ENCODE results near the gene ARID1B. TPM values are rescaled to one million over a fixed set of nuclear protein-coding genes. Genes with fewer than 3 reads are reported as not detected.

Gene ARID1B
- total RNA-seq, 1 experiment from 2014 or later = 35.6 TPM

DNA sequence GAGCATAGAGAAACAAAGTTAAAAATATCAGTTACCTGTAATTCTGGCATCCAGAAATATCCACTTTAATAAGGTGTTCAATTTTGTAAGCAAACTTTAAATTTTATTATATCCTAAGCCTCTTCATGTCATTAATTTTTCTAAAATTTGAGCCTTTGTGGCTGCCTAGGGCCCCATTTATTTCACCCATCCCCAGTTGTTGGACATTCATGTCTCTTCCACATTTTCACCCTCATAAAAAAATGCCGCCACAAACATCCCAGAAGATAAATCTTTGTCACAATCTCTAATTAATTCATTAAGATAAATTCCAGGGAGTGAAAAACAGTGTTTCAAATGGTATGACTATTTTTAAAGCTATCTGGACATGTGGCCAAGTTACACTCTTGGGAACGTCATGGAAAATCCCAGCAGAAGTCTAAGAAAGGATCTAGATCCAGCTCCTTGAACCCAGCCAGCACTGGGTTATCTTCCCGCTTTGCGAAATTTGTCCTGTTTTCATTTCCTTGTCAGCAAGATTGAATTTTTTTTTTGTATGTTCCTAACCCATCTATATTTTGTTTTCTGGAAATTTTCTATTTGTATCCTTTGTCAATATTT, 448.9 kb downstream of the ARID1B start:
- BruUV-seq (replicated peaks) = no TSS peak
- DNase-seq (ENCODE audit: low read depth, low spot score) (no peak), ATAC-seq (no peak)
- H3K27ac ChIP-seq (ENCODE audit: low read depth, low read length) = no peak overlapping the region
- RAD21 ChIA-PET (ENCODE audit: low non-redundant PET in 1 of 2, low total read pairs in 2 of 2, uncharacterized antibody in 2 of 2, unreplicated experiment in 2 of 2) = no interaction called here
- intact Hi-C loops (cut with micrococcal nuclease) = no loop called here
- no peak overlapping the region for H3K9ac ChIP-seq (ENCODE audit: low read length)
- CTCF ChIA-PET = no interaction called here
- no peaks in the 10 kb centered on the region for H3K9me2 ChIP-seq (ENCODE audit: insufficient read depth)
- POLR2A ChIA-PET = no interaction called here
- no peaks in the 10 kb centered on the region for H3K79me2 ChIP-seq (ENCODE audit: insufficient read depth, low read length)
- H3K4me3 ChIP-seq (replicated peaks in 1 of 2; ENCODE audit: low read depth in 1 of 2, low read length in 2 of 2) = no peak overlapping the region
- TF ChIP-seq, protein P1, sequence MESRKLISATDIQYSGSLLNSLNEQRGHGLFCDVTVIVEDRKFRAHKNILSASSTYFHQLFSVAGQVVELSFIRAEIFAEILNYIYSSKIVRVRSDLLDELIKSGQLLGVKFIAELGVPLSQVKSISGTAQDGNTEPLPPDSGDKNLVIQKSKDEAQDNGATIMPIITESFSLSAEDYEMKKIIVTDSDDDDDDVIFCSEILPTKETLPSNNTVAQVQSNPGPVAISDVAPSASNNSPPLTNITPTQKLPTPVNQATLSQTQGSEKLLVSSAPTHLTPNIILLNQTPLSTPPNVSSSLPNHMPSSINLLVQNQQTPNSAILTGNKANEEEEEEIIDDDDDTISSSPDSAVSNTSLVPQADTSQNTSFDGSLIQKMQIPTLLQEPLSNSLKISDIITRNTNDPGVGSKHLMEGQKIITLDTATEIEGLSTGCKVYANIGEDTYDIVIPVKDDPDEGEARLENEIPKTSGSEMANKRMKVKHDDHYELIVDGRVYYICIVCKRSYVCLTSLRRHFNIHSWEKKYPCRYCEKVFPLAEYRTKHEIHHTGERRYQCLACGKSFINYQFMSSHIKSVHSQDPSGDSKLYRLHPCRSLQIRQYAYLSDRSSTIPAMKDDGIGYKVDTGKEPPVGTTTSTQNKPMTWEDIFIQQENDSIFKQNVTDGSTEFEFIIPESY (IDR thresholded peaks at IDR 0.05; ENCODE audit: extremely low read depth, insufficient replicate concordance, low read length) = no peak
- TF ChIP-seq ELF1 (IDR thresholded peaks at IDR 0.05; ENCODE audit: borderline replicate concordance, low read depth) = no peak
- no peak for TF ChIP-seq CBX3 (IDR thresholded peaks at IDR 0.05; ENCODE audit: low read depth)
- no peak for TF ChIP-seq SP1 (IDR thresholded peaks at IDR 0.05; ENCODE audit: low read depth)
- TF ChIP-seq ZNF274 (IDR thresholded peaks at IDR 0.05; ENCODE audit: low read depth, low read length) = no peak
- TF ChIP-seq CEBPB (IDR thresholded peaks at IDR 0.05; ENCODE audit: low read depth) = no peak
- TF ChIP-seq EZH2phosphoT487 (IDR thresholded peaks at IDR 0.05; ENCODE audit: borderline replicate concordance) = no peak
- TF ChIP-seq EZH2 (IDR thresholded peaks at IDR 0.05) = no peak
- TF ChIP-seq YY1 (IDR thresholded peaks at IDR 0.05; ENCODE audit: extremely low read depth, insufficient replicate concordance, low read depth, low read length) = no peak
- no peak for TF ChIP-seq FOSL1 (IDR thresholded peaks at IDR 0.05; ENCODE audit: low read depth)
- TF ChIP-seq POLR2AphosphoS5 (IDR thresholded peaks at IDR 0.05; ENCODE audit: low read depth, low read length) = no peak
- no peak for TF ChIP-seq JUND (IDR thresholded peaks at IDR 0.05)
- H3K4me2 ChIP-seq (ENCODE audit: low read length) = no peak overlapping the region
- no peaks in the 10 kb centered on the region for H4K20me1 ChIP-seq (ENCODE audit: insufficient read depth)
- H3K4me1 ChIP-seq (ENCODE audit: control insufficient read depth in 1 of 2, insufficient read depth in 2 of 2, low read length in 2 of 2) = peaks cover 6 to 21% of the 10 kb centered on the region in 2 experiments
- no peaks in the 10 kb centered on the region for H3K36me3 ChIP-seq (ENCODE audit: control insufficient read depth in 1 of 2, insufficient read depth in 2 of 2, low read length in 2 of 2)
- no peaks in the 10 kb centered on the region for H3K27me3 ChIP-seq (ENCODE audit: insufficient read depth, low read length)
- no peak overlapping the region for H2AFZ ChIP-seq (ENCODE audit: low read depth, low read length, poor library complexity, severe bottlenecking)
- H3K9me3 ChIP-seq (ENCODE audit: control insufficient read depth in 1 of 2, insufficient read depth in 1 of 2, low read depth in 1 of 2, low read length in 2 of 2) = no peaks in the 10 kb centered on the region
